HEK293T (cell line): ENCODE data around the gene TSPAN9.

Experiments
- CTCF ChIA-PET: fragments of 350-600 bp; formaldehyde crosslinking; extraction: SDS; loops from one replicate; lab custom pipeline; 2021; ENCODE audit warnings: antibody characterized with exemption, inconsistent platforms; lab: Yijun Ruan, JAX
- POLR2A ChIA-PET: fragments of 350-600 bp; formaldehyde crosslinking; extraction: SDS; loops from one replicate; lab custom pipeline; 2020; ENCODE audit warnings: antibody characterized with exemption, inconsistent platforms; lab: Yijun Ruan, JAX
- DNase-seq: peaks from one replicate; pipeline ENCODE4 v3.0.0; 2012; ENCODE audit warnings: mixed read lengths; ENCODE audit errors: extremely low spot score
- ARNT ChIP-seq: fragments of 450-650 bp; IDR thresholded peaks from 2 replicates; pipeline ENCODE4 v1.6.1; 2017; ENCODE audit warnings: mild to moderate bottlenecking
- BHLHE40 ChIP-seq: fragments of 450-650 bp; IDR thresholded peaks from 2 replicates; pipeline ENCODE4 v1.6.1; 2016; ENCODE audit warnings: mild to moderate bottlenecking, moderate library complexity, borderline replicate concordance
- CTBP1 ChIP-seq: fragments of 450-650 bp; IDR thresholded peaks from 2 replicates; pipeline ENCODE4 v1.6.1; 2016; ENCODE audit warnings: borderline replicate concordance
- ELF4 ChIP-seq: fragments of 450-650 bp; IDR thresholded peaks from 2 replicates; pipeline ENCODE4 v1.6.1; 2017; ENCODE audit warnings: antibody characterized with exemption
- FOXA1 ChIP-seq: fragments of 450-650 bp; IDR thresholded peaks from 2 replicates; pipeline ENCODE4 v1.6.1; 2016; ENCODE audit warnings: mild to moderate bottlenecking
- FOXK2 ChIP-seq: fragments of 450-650 bp; IDR thresholded peaks from 2 replicates; pipeline ENCODE4 v1.6.1; 2016; ENCODE audit warnings: mild to moderate bottlenecking
- FOXM1 ChIP-seq: fragments of 450-650 bp; IDR thresholded peaks from 2 replicates; pipeline ENCODE4 v1.6.1; 2017; ENCODE audit warnings: mild to moderate bottlenecking, borderline replicate concordance
- HDGF ChIP-seq: fragments of 450-650 bp; IDR thresholded peaks from 2 replicates; pipeline ENCODE4 v1.6.1; 2017; ENCODE audit warnings: antibody characterized with exemption, borderline replicate concordance
- L3MBTL2 ChIP-seq: fragments of 450-650 bp; conservative IDR thresholded peaks from 2 replicates; pipeline ENCODE4 v1.6.1; 2016; ENCODE audit warnings: mild to moderate bottlenecking
- LEF1 ChIP-seq: fragments of 450-650 bp; IDR thresholded peaks from 2 replicates; pipeline ENCODE4 v1.6.1; 2017; ENCODE audit warnings: mild to moderate bottlenecking, borderline replicate concordance
- NFRKB ChIP-seq: fragments of 450-650 bp; IDR thresholded peaks from 2 replicates; pipeline ENCODE4 v1.6.1; 2016; ENCODE audit warnings: mild to moderate bottlenecking, moderate library complexity
- PKNOX1 ChIP-seq: fragments of 450-650 bp; IDR thresholded peaks from 2 replicates; pipeline ENCODE4 v1.6.1; 2016
- SP1 ChIP-seq: fragments of 450-650 bp; IDR thresholded peaks from 2 replicates; pipeline ENCODE4 v1.6.1; 2017
- SUZ12 ChIP-seq: fragments of 450-650 bp; IDR thresholded peaks from 2 replicates; pipeline ENCODE4 v1.6.1; 2016; ENCODE audit warnings: mild to moderate bottlenecking
- TARDBP ChIP-seq: fragments of 450-650 bp; IDR thresholded peaks from 2 replicates; pipeline ENCODE4 v1.6.1; 2016
- ZNF384 ChIP-seq: fragments of 450-650 bp; IDR thresholded peaks from 2 replicates; pipeline ENCODE4 v1.6.1; 2016

Gene TSPAN9

GRCh38 chr12:3092764-3093163 lies 15.6 kb downstream of the TSPAN9 start:
- DNase-seq: no peak
- POLR2A ChIA-PET: interaction anchor here (2.0 kb wide), 1 partner anchor 17 kb away, joined by 9 read pairs; no protein-coding TSS in a partner anchor
- CTCF ChIA-PET: interaction anchor here (2.2 kb wide), 1 partner anchor 19 kb away, joined by 9 read pairs; no protein-coding TSS in a partner anchor
- TF ChIP-seq ELF4: no peak
- no peak for TF ChIP-seq HDGF
- no peak for TF ChIP-seq ZNF384
- no peak for TF ChIP-seq L3MBTL2
- no peak for TF ChIP-seq SP1
- no peak for TF ChIP-seq LEF1
- no peak for TF ChIP-seq ARNT
- no peak for TF ChIP-seq FOXA1
- no peak for TF ChIP-seq BHLHE40
- no peak for TF ChIP-seq TARDBP
- no peak for TF ChIP-seq PKNOX1
- no peak for TF ChIP-seq FOXM1
- no peak for TF ChIP-seq SUZ12
- TF ChIP-seq NFRKB: no peak
- no peak for TF ChIP-seq CTBP1
- TF ChIP-seq FOXK2: no peak

- POLR2A ChIA-PET: interaction anchor here (1.0 kb wide), 1 partner anchor 16 kb away, joined by 3 read pairs; no protein-coding TSS in a partner anchor
- CTCF ChIA-PET: no interaction called here
- DNase-seq: no peak
- TF ChIP-seq FOXA1 (no peak), NFRKB (no peak), BHLHE40 (no peak), HDGF (no peak), SUZ12 (no peak), LEF1 (no peak), ELF4 (no peak), ZNF384 (no peak), CTBP1 (no peak), TARDBP (no peak), FOXM1 (no peak), ARNT (no peak), L3MBTL2 (no peak), SP1 (no peak)
Observed at GRCh38 chr12:3097186-3097804, 20.1 kb downstream of the TSPAN9 start.

DNA sequence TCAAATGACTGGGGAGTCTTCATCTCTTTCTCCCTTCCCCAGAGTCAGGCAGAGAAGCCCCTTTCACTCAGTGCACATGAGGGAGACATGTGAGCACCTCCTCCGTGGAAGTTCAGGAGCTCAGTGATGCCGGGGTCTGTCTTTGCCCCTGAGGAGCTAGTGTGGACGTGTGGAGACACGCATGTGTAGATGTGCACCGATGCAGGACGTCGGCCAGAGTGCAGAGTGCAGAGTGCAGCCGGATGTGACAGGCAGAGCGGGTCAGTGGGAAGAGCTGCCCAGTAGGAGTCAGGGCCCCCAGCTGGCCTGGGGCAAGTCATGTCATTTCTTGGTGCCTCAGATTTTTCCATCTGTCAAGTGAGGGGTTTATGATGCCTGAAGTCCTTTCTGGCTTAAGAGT lies 20.7 kb downstream of the TSPAN9 start:
- CTCF ChIA-PET: no interaction called here
- POLR2A ChIA-PET: no interaction called here
- no peak for TF ChIP-seq FOXK2
- no peak for TF ChIP-seq PKNOX1
- TF ChIP-seq ZNF384: no peak
- no peak for TF ChIP-seq SP1
- DNase-seq: no peak

DNA sequence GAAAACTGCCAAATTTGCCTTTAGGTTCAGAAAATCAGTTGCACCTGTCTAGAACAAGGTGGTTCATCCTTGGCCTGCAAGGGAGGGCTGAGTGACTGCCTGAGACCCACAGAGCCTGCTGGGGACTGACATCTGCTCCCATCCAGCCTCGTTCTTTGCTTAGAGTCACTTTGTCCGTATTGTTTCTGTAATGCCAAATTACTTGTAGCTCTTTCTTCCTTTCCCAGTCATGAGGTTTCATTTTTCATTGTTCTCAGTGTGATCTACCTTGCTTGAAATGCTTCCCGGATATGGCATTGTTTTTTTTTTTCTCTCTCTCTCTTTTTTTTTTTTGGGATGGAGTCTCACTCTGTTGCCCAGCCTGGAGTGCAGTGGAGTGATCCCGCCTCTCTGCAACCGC lies 21.3 kb downstream of the TSPAN9 start:
- ChIA-PET POLR2A (no interaction called here), CTCF (no interaction called here)
- TF ChIP-seq FOXK2 (no peak), ZNF384 (no peak), SUZ12 (no peak)
- DNase-seq: no peak

DNA sequence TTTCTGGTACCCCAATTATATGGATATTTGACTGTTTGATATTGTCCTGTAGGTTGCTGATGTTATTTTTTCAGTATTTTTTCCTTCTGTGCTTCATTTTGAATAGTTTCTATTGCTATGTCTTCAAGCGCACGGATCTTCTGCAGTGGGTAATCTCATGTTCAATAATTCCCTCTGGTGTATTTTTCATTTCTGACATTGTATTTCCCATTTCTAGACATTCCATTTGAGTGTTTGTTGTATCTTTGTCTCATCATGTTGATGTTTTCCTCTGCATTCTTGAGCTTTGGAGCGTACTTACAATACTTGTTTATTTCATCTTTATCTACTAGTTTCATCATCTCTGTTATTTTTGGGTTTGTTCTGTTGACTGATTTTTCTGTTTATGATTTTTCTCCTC lies 22.0 kb downstream of the TSPAN9 start:
- TF ChIP-seq ZNF384 (no peak), ARNT (no peak), FOXK2 (no peak), SP1 (no peak), PKNOX1 (no peak), HDGF (no peak), BHLHE40 (no peak), ELF4 (no peak)
- ChIA-PET POLR2A (no interaction called here), CTCF (interaction anchor here (0.7 kb wide), 1 partner anchor 29 kb away, joined by 3 read pairs; no protein-coding TSS in a partner anchor)
- no peak for DNase-seq

DNA sequence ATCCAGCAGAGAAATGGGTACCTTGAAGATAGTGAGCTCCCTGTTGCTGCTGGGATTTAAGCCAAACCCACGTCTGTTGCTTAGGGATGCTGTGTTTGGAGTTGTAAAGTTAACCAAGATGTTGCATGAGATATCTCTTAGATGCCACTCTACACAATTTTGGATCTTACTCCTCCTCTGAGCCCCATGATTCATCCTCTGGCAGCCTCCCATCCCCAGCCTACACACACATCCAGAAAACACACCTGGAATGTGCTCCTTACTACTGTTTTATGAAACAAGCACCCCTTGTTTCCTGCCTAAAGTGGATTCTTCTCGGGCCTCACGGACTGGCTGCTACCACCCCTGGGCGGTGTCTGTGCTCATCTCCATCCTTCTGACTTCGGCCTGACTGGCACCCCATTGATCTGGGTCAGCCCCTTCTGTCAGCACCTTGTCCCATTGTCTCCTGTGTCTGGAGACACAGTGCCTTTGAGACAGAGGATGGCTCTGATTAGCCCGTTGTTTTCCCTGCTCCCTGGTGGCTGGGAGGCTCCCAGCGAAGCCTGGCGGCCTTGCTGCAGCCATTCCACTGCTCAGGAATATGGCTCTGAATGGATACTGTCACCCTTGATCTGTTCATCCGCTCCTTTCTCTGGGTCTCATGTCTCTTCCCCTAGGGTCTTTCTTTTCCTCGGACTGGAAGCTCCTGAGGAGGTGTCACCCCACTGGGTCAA lies 24.3 kb downstream of the TSPAN9 start:
- no peak for DNase-seq
- TF ChIP-seq PKNOX1 (no peak), L3MBTL2 (no peak), HDGF (no peak)
- ChIA-PET CTCF (no interaction called here), POLR2A (no interaction called here)
